ENCODE results near the gene STKLD1. TPM values are rescaled to one million over a fixed set of nuclear protein-coding genes. Genes with fewer than 3 reads are reported as not detected.

Gene STKLD1
- total RNA-seq, 3 donors from 2014 or later (not counting 1 experiment from before 2014, with no cell fraction given): 0.53 to 2.9 (median 1.1) TPM

DNA sequence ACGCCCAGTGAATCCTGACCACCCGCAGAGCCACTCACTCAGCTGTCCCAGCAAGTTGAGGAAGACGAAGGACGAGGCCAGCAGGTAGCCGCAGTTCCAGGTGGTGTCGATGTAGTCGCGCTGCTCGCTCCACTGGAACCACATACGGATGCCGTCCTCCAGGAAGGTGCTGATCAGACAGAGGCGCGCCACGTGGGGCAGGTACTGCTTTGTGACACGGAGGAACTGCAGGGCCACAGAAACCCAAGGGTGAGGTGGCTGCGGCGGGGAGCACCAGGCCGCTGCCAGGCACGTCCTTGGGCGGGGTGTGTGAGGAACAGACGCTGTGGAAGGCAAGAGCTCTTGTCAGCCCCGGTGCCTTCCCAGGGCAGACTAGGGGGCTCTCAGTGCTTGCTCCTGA, 8.9 kb upstream of the STKLD1 start:
- Mint-ChIP-seq H3K36me3 (peaks cover 7% of the 10 kb centered on the region), H3K9me3 (no peaks in the 10 kb centered on the region), H3K4me3 (no peak overlapping the region), H3K27ac (no peak overlapping the region), H3K4me1 (peaks cover 57 to 68% of the 10 kb centered on the region in 2 donors), H3K27me3 (ENCODE audit: low read depth in 2 of 2) (no peaks in the 10 kb centered on the region)
- Histone ChIP-seq H3K9me3 (ENCODE audit: control insufficient read depth, insufficient read depth, low read length) (no peaks in the 10 kb centered on the region), H3K27me3 (ENCODE audit: control insufficient read depth, insufficient read depth, low read length) (no peaks in the 10 kb centered on the region), H3K4me1 (ENCODE audit: control insufficient read depth, insufficient read depth, low read length) (peaks cover 54% of the 10 kb centered on the region), H3K4me3 (ENCODE audit: low read length) (no peak overlapping the region), H3K27ac (ENCODE audit: low read length) (no peak overlapping the region), H3K36me3 (ENCODE audit: control insufficient read depth, insufficient read depth, low read length) (peaks cover 55% of the 10 kb centered on the region)
- DNase-seq (no peak), ATAC-seq (no peak)
- 95% methylated on average over 22 of the region's 22 CpGs for WGBS (ENCODE audit: insufficient coverage)
- TF ChIP-seq, protein P1, sequence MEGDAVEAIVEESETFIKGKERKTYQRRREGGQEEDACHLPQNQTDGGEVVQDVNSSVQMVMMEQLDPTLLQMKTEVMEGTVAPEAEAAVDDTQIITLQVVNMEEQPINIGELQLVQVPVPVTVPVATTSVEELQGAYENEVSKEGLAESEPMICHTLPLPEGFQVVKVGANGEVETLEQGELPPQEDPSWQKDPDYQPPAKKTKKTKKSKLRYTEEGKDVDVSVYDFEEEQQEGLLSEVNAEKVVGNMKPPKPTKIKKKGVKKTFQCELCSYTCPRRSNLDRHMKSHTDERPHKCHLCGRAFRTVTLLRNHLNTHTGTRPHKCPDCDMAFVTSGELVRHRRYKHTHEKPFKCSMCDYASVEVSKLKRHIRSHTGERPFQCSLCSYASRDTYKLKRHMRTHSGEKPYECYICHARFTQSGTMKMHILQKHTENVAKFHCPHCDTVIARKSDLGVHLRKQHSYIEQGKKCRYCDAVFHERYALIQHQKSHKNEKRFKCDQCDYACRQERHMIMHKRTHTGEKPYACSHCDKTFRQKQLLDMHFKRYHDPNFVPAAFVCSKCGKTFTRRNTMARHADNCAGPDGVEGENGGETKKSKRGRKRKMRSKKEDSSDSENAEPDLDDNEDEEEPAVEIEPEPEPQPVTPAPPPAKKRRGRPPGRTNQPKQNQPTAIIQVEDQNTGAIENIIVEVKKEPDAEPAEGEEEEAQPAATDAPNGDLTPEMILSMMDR (IDR thresholded peaks at IDR 0.05): no peak
- intact Hi-C loops (cut with micrococcal nuclease): no loop called here

DNA sequence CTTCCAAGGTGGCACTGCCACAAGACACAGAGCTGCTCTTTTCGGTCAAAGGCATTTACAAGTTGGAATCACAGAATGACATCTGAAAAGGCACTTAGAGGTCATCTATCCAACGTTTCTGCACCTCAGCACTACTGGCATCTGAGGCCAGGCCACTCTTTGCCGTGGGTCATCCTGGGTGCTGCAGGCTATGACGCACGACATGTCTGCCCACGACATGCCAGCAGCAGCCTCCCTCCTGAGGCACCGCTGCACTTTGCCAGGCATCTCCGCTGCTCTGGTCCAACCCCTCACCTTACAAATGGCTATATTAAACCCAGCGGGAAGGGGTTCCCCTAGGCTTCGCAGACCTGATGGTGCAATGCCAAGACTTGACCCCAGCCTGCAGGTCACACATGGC, 8.4 kb upstream of the STKLD1 start:
- Mint-ChIP-seq H3K36me3 (peaks cover 7% of the 10 kb centered on the region), H3K27ac (no peak overlapping the region), H3K4me1 (peaks cover 63 to 74% of the 10 kb centered on the region in 2 donors), H3K27me3 (ENCODE audit: low read depth in 2 of 2) (no peaks in the 10 kb centered on the region), H3K9me3 (no peaks in the 10 kb centered on the region), H3K4me3 (no peak overlapping the region)
- H3K27me3 ChIP-seq (ENCODE audit: control insufficient read depth, insufficient read depth, low read length): no peaks in the 10 kb centered on the region
- no peaks in the 10 kb centered on the region for H3K9me3 ChIP-seq (ENCODE audit: control insufficient read depth, insufficient read depth, low read length)
- peaks cover 60% of the 10 kb centered on the region for H3K4me1 ChIP-seq (ENCODE audit: control insufficient read depth, insufficient read depth, low read length)
- intact Hi-C loops (cut with micrococcal nuclease): no loop called here
- DNase-seq (no peak), ATAC-seq (no peak)
- TF ChIP-seq, protein P1 (IDR thresholded peaks at IDR 0.05): no peak
- no peak overlapping the region for H3K4me3 ChIP-seq (ENCODE audit: low read length)
- 92% methylated on average over 10 of the region's 10 CpGs for WGBS (ENCODE audit: insufficient coverage)
- H3K27ac ChIP-seq (ENCODE audit: low read length): no peak overlapping the region
- H3K36me3 ChIP-seq (ENCODE audit: control insufficient read depth, insufficient read depth, low read length): peaks cover 51% of the 10 kb centered on the region

DNA sequence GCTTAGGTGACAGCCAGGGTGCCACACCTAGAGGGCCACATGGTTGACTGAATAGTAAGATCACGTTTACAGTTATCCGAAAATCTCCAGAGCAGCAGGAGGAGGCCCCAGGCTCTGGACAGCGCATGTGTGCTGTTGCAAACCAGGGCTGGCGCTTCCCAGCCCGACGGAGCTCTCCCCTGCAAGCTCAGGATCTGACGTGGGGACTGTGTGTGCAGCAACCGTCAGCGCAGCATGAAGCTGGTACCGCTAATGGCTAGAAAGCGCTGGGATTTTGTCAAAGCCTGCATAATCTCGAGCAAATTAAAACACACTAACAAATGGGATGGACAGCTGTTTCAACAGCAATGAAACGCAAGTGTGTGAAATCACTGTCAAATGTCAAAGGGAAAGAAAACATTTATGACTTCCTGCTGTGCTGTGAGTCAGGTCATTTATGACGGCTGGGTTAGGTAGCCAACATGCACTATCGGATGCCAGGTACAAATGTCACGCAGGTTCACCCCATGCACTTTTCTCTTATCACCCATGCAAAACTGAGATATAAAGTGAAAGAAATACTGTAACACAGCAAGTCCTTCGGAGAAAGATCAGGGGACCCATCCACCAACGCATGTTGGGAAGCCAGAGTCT, 7.8 kb upstream of the STKLD1 start:
- H3K4me3 Mint-ChIP-seq: peak overlapping the region; percentile 45
- no peak overlapping the region for H3K4me3 ChIP-seq (ENCODE audit: low read length)
- peaks cover 50% of the 10 kb centered on the region for H3K36me3 ChIP-seq (ENCODE audit: control insufficient read depth, insufficient read depth, low read length)
- H3K9me3 ChIP-seq (ENCODE audit: control insufficient read depth, insufficient read depth, low read length): no peaks in the 10 kb centered on the region
- 83% methylated on average over 18 of the region's 18 CpGs for WGBS (ENCODE audit: insufficient coverage)
- H3K36me3 Mint-ChIP-seq: peaks cover 6% of the 10 kb centered on the region
- peaks cover 61 to 73% of the 10 kb centered on the region in 2 donors for H3K4me1 Mint-ChIP-seq
- DNase-seq (no peak), ATAC-seq (no peak)
- peak overlapping the region; percentile 90 to 96 for H3K27ac Mint-ChIP-seq
- peaks cover 65% of the 10 kb centered on the region for H3K4me1 ChIP-seq (ENCODE audit: control insufficient read depth, insufficient read depth, low read length)
- H3K9me3 Mint-ChIP-seq: no peaks in the 10 kb centered on the region
- no peaks in the 10 kb centered on the region for H3K27me3 ChIP-seq (ENCODE audit: control insufficient read depth, insufficient read depth, low read length)
- H3K27me3 Mint-ChIP-seq (ENCODE audit: low read depth in 2 of 2): no peaks in the 10 kb centered on the region
- intact Hi-C loops (cut with micrococcal nuclease): no loop called here
- TF ChIP-seq, protein P1 (IDR thresholded peaks at IDR 0.05): no peak
- no peak overlapping the region for H3K27ac ChIP-seq (ENCODE audit: low read length)

DNA sequence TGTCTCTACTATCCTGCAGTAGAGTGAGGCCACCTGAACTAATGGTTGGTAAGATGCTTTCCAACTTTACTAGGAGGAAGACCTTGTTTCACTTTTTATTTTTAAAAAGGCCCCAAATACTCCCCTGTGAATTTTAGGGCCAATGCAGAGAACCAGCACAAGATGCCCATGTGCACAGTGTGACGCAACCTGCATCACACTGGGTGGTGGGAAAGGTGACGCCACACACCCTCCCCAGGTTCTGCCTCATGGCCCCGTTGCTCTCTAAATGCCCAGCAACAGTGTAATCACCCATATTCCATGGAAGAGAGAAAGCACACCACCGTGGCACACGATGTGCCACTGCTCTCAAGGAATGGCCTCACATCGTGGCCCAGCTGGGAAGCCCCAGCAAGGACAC, 6.7 kb upstream of the STKLD1 start:
- no peaks in the 10 kb centered on the region for H3K9me3 Mint-ChIP-seq
- Histone ChIP-seq H3K4me1 (ENCODE audit: control insufficient read depth, insufficient read depth, low read length) (peaks cover 72% of the 10 kb centered on the region), H3K4me3 (ENCODE audit: low read length) (no peak overlapping the region), H3K36me3 (ENCODE audit: control insufficient read depth, insufficient read depth, low read length) (peaks cover 41% of the 10 kb centered on the region), H3K9me3 (ENCODE audit: control insufficient read depth, insufficient read depth, low read length) (no peaks in the 10 kb centered on the region), H3K27me3 (ENCODE audit: control insufficient read depth, insufficient read depth, low read length) (no peaks in the 10 kb centered on the region), H3K27ac (ENCODE audit: low read length) (peak overlapping the region; percentile 89)
- H3K27me3 Mint-ChIP-seq (ENCODE audit: low read depth in 2 of 2): no peaks in the 10 kb centered on the region
- H3K36me3 Mint-ChIP-seq: no peaks in the 10 kb centered on the region
- peaks cover 60 to 64% of the 10 kb centered on the region in 2 donors for H3K4me1 Mint-ChIP-seq
- intact Hi-C loops (cut with micrococcal nuclease): no loop called here
- TF ChIP-seq, protein P1 (IDR thresholded peaks at IDR 0.05): no peak
- DNase-seq (no peak), ATAC-seq (no peak)
- peak overlapping the region; percentile 90 to 96 for H3K27ac Mint-ChIP-seq
- 71% methylated on average over 6 of the region's 6 CpGs for WGBS (ENCODE audit: insufficient coverage)
- H3K4me3 Mint-ChIP-seq: peak overlapping the region; percentile 52
